GM23338 (cell line): Measurements from ENCODE around the gene ESR1.

Experiments used
- CREB1 ChIP-seq: fragments of 250-450 bp; sonication (Bioruptor Pico); IDR thresholded peaks from 2 replicates; pipeline ENCODE4 v1.5.0; 2020; ENCODE audit warnings: low read depth, mild to moderate bottlenecking, moderate library complexity
- EZH2 ChIP-seq: fragments of 200-600 bp; sonication (generic); IDR thresholded peaks from one replicate; pipeline ENCODE4 v1.8.0; 2017; ENCODE audit warnings: antibody characterized with exemption, mild to moderate bottlenecking, low read depth; ENCODE audit not compliant: unreplicated experiment
- EZH2phosphoT487 ChIP-seq: fragments of 200-600 bp; sonication (generic); IDR thresholded peaks from one replicate; pipeline ENCODE4 v1.8.1; 2018; ENCODE audit warnings: antibody characterized with exemption; ENCODE audit not compliant: unreplicated experiment
- JUNB ChIP-seq: IDR thresholded peaks from one replicate; pipeline ENCODE4 v1.6.1; 2016; ENCODE audit warnings: antibody characterized with exemption; ENCODE audit not compliant: unreplicated experiment
- POLR2AphosphoS5 ChIP-seq: IDR thresholded peaks from 2 replicates; pipeline ENCODE4 v1.6.1; 2016; ENCODE audit warnings: antibody characterized with exemption, low read depth
- TF ChIP-seq, protein P1 (sequence below): IDR thresholded peaks from one replicate; pipeline ENCODE4 v1.6.1; 2018; ENCODE audit warnings: antibody characterized with exemption; ENCODE audit not compliant: unreplicated experiment
- TF ChIP-seq, protein P2 (sequence below), 2 experiments: fragments of 200-600 bp in 1 of 2; sonication (generic) in 1 of 2; conservative IDR thresholded peaks; 2 replicates each; pipeline versions ENCODE4 v1.5.1 to v1.6.1; 2016 to 2017; ENCODE audit warnings: antibody characterized with exemption in 2 of 2, low read depth in 2 of 2, mild to moderate bottlenecking in 2 of 2, moderate library complexity in 1 of 2
- TF ChIP-seq, protein P3 (sequence below): IDR thresholded peaks from 2 replicates; pipeline ENCODE4 v1.6.1; 2016; ENCODE audit warnings: antibody characterized with exemption

DNA sequence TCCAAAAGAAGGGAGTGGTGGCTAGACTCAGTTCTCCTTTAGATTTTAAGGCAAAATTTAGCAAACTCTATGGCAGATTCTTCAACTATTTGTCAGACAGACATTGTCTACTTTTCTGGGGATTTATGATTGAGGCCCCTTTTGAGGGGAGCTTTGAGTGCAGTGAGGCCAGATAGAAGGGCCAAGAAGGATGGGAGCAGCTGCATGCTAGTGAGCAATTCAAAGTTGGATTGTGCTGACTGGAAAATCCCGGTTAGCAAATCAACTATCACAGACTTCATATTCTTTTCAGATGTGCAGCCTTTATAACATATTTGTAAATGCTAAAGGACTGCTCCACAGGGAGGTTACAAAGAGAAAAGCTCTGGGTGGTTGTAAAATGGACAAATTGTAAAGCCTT is 35.0 kb upstream of the ESR1 start:
- TF ChIP-seq CREB1 (CRISPR knock-in tag) (no peak), EZH2phosphoT487 (no peak), POLR2AphosphoS5 (no peak), EZH2 (no peak), JUNB (no peak)
- TF ChIP-seq, protein P1, sequence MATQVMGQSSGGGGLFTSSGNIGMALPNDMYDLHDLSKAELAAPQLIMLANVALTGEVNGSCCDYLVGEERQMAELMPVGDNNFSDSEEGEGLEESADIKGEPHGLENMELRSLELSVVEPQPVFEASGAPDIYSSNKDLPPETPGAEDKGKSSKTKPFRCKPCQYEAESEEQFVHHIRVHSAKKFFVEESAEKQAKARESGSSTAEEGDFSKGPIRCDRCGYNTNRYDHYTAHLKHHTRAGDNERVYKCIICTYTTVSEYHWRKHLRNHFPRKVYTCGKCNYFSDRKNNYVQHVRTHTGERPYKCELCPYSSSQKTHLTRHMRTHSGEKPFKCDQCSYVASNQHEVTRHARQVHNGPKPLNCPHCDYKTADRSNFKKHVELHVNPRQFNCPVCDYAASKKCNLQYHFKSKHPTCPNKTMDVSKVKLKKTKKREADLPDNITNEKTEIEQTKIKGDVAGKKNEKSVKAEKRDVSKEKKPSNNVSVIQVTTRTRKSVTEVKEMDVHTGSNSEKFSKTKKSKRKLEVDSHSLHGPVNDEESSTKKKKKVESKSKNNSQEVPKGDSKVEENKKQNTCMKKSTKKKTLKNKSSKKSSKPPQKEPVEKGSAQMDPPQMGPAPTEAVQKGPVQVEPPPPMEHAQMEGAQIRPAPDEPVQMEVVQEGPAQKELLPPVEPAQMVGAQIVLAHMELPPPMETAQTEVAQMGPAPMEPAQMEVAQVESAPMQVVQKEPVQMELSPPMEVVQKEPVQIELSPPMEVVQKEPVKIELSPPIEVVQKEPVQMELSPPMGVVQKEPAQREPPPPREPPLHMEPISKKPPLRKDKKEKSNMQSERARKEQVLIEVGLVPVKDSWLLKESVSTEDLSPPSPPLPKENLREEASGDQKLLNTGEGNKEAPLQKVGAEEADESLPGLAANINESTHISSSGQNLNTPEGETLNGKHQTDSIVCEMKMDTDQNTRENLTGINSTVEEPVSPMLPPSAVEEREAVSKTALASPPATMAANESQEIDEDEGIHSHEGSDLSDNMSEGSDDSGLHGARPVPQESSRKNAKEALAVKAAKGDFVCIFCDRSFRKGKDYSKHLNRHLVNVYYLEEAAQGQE = no peak
- TF ChIP-seq, protein P2, sequence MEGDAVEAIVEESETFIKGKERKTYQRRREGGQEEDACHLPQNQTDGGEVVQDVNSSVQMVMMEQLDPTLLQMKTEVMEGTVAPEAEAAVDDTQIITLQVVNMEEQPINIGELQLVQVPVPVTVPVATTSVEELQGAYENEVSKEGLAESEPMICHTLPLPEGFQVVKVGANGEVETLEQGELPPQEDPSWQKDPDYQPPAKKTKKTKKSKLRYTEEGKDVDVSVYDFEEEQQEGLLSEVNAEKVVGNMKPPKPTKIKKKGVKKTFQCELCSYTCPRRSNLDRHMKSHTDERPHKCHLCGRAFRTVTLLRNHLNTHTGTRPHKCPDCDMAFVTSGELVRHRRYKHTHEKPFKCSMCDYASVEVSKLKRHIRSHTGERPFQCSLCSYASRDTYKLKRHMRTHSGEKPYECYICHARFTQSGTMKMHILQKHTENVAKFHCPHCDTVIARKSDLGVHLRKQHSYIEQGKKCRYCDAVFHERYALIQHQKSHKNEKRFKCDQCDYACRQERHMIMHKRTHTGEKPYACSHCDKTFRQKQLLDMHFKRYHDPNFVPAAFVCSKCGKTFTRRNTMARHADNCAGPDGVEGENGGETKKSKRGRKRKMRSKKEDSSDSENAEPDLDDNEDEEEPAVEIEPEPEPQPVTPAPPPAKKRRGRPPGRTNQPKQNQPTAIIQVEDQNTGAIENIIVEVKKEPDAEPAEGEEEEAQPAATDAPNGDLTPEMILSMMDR (conservative IDR thresholded peaks at IDR 0.05; ENCODE audit: low read depth in 2 of 2) = no peak
- TF ChIP-seq, protein P3, sequence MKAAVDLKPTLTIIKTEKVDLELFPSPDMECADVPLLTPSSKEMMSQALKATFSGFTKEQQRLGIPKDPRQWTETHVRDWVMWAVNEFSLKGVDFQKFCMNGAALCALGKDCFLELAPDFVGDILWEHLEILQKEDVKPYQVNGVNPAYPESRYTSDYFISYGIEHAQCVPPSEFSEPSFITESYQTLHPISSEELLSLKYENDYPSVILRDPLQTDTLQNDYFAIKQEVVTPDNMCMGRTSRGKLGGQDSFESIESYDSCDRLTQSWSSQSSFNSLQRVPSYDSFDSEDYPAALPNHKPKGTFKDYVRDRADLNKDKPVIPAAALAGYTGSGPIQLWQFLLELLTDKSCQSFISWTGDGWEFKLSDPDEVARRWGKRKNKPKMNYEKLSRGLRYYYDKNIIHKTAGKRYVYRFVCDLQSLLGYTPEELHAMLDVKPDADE = no peak
